Epidermal melanocyte (primary cell): ENCODE measurements around the gene RNF34.
"Not testable (repeated sequence)": the region's sequence is repeated elsewhere in the genome, so short reads cannot be mapped to it uniquely, and the experiment has no call there.

Experiments
- DNase-seq: peaks from one replicate; pipeline ENCODE4 v3.0.0; 2011; ENCODE audit warnings: low spot score; ENCODE audit not compliant: insufficient read length

The RNF34 gene

GRCh38 chr12:121399391-121400331, at the start of gene RNF34:
Gene RNF34 (plus strand): TSS chr12:121400118. CDS start chr12:121400213, 95 bp downstream.
- DNase-seq = peak; percentile 85

DNA sequence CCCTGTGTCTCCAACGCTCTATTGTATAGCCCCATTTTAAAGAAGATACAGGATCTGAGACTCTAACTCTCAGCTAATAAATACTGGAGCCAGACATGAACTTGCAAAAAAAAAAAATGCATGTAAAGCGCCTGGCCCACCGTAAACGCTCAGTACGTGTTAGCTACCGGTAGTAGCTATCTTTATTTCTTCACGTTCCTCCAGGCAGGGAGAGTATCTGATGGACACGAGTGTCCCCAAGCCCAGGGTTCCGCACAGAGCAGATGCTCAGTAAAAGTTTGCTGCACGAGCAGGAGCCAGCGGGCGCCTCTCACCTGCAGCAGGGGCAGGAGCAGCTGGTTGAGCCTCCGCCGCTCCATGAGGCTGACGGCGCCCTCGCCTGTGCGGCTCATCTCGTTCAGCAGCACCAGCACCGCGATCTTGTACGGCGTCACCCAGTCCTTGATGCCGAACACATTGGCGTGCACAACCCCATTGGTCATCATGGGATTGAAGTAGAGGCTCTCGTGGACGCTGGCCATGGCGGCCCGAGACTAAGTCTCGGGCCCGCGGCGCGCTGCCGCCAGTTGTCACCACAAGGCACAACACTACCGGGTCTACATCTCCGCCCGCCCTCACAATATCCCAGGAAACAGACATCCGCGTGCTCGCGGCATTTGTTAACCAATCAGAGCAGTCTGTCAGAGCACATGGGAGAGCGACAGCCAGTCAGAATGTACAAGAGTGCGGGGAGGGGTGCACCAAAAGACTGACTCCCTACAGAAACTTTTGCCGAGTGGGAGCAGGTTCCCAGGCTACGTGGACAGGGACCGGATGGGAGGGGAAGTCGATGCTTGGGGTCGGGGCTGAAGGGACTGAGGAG, 47.9 kb upstream of the RNF34 start, which contains the start of gene ANAPC5:
Gene ANAPC5, minus strand, starts transcription at position 592 of the 862 bp plus-strand sequence. Its CDS starts 71 bp downstream, at position 521.
- peak; percentile 90 for DNase-seq

DNA sequence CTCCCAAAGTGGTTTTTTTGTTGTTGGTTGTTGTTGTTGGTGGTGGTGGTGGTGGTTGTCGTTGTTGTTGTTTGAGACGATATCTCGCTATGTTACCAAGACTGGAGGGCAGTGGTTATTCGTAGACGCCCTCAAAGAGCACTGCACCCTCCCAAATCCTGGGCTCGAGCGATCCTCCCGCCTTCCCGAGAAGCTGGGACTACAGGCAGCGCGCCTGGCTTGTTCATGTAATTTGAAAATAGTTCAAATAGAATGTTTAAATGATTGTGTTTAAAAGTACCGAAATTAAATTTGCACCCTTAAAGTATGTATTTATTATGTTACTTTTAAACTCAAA, 47.3 kb upstream of the RNF34 start:
- DNase-seq = no peak

GRCh38 chr12:121355818-121356217, 44.1 kb upstream of the RNF34 start:
- no peak for DNase-seq

DNA sequence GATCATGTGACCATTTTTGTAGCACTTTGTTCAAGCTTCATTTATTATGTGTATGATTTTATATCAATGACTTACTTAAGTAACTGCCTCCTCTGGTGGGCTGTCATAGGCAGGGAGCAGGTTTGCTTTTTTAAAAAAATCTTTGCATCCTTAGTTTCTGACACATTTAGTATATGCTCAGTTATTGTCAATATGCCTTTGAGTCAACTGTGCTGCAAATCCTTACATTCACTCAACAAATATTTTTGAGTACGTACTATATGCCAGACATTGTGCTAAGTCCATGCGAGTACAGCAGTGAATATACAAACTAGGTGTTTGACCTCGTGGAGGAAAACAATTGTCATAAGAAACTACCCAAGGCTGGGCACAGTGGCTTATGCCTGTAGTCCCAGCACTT, 43.3 kb upstream of the RNF34 start:
- no peak for DNase-seq

DNA sequence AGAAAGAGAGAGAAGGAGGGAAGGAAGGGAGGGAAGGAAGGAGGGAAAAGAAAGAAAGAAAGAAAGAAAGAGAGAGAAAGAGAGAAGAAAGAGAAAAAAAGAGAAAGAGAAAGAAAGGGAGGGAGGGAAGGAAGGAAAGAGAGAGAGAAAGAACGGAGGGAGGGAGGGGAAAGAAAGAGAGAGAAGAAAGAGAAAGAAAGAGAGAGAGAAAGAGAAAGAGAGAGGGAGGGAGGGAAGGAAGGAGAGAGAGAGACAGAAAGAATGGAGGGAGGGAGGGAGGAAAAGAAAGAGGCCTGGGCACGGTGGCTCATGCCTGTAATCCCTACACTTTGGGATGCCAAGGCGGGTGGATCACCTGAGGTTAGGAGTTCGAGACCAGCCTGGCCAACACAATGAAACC, 42.6 kb upstream of the RNF34 start:
- no peak for DNase-seq

DNA sequence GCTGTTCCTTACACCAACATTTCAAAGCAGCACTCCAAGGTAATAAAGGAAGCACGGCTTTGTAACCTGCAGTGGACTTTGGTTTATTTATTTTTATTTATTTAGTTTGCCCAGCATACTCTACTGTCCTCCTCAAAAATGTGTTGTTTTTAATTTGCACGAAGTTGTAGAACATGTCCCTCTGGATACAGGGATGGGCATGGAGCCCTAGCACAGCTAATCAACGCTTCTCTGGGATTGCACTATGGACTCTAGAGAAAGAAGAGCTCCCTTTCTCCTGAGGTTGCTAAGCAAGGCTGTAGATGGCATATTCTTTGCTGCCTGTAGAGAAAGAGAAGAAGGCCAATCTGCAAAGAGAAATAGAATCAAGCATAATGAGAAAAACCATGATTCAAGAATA, 41.8 kb upstream of the RNF34 start:
- no peak for DNase-seq

- DNase-seq = peak; percentile 55
Observed at GRCh38 chr12:121364683-121365121, 35.2 kb upstream of the RNF34 start.

DNA sequence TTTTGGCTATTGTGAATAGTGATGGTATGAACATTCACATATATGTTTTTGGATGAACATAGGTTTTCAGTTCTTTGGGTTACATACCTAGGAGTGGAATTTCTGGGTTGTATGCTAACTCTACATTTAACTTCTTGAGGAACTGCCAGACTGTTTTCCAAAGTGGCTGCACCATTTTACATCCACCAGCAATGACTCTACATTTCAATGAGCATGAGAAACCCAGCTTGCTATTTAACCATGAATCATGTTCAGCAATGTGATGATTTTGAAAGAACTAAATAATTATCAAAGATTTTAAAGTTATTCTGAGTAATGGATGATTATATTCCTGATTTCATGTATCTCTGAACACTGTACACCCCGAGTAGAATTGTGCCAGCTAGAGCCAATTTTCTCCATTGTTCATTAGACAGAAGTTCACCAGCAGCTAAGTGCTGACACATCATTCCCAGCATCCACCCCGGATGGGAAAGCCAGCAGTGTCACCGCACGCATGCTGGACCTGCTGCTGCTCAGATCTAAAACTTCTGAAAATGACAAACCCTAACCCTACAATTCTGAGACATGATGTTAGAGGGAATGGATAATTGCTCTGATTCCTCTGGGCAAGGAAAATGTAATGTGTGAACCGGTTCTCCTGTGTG, 34.4 kb upstream of the RNF34 start:
- DNase-seq = peak; percentile 16

GRCh38 chr12:121366063-121366459, 33.9 kb upstream of the RNF34 start:
- DNase-seq = no peak

DNA sequence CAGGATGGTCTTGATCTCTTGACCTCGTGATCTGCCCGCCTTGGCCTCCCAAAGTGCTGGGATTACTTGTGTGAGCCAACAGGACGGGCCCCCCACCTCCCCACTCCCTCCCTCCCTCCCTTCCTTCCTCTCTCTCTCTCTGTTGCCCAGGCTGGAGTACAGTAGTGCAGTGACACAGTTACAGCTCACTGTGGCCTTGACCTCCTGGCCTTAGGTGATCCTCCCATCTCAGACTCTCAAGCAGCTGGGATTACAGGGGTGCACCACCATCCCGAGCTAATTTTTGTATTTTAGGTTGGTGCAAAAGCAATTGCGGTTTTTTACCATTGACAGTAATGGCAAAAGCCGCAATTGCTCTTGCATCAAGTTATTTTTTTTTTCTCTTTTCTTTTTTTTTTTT, 28.5 kb upstream of the RNF34 start:
- no peak for DNase-seq

DNA sequence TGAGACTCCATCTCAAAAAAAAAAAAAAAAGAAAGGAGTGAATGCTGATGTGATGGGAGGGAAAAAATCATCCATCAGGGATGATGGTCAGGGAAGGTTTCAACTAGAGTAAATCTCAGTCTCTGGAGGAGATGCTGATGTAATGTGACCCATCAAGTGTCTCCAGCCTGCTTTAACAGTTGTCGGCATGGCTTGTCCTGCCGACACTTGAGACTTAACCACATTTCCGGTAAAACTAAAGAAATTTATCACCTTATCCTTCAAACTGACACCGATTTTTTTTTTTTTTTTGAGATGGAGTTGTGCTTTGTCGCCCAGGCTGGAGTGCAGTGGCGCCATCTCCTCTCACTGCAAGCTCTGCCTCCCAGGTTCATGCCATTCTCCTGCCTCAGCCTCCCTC, 26.2 kb upstream of the RNF34 start:
- no peak for DNase-seq

GRCh38 chr12:121374336-121374735, 25.6 kb upstream of the RNF34 start:
- not testable (repeated sequence) for DNase-seq

GRCh38 chr12:121374945-121375584, 24.9 kb upstream of the RNF34 start:
- DNase-seq = not testable (repeated sequence)

- no peak for DNase-seq
Observed at GRCh38 chr12:121376754-121377697, 22.9 kb upstream of the RNF34 start.

GRCh38 chr12:121378736-121379135, 21.2 kb upstream of the RNF34 start:
- no peak for DNase-seq

DNA sequence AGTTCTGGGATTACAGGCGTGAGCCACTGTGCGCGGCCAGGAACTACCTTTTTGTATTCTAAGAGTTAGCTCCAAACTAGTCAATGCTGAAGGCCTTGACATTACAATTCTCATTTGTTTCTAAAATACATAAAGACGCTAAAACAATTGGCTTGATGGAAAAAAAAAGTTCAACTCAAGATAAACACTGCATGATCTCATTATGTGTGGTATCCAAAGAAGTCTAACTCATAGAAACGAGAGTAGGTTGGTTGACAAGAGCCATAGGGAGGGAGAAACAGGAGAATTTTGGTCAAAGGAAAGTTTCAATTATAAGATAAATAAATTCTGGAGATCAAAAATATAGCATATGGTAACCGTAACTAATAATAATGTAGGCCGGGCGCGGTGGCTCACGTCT, 20.0 kb upstream of the RNF34 start:
- DNase-seq = no peak

GRCh38 chr12:121383601-121384021, 16.3 kb upstream of the RNF34 start:
- no peak for DNase-seq

GRCh38 chr12:121384891-121385290, 15.0 kb upstream of the RNF34 start:
- DNase-seq = not testable (repeated sequence)

DNA sequence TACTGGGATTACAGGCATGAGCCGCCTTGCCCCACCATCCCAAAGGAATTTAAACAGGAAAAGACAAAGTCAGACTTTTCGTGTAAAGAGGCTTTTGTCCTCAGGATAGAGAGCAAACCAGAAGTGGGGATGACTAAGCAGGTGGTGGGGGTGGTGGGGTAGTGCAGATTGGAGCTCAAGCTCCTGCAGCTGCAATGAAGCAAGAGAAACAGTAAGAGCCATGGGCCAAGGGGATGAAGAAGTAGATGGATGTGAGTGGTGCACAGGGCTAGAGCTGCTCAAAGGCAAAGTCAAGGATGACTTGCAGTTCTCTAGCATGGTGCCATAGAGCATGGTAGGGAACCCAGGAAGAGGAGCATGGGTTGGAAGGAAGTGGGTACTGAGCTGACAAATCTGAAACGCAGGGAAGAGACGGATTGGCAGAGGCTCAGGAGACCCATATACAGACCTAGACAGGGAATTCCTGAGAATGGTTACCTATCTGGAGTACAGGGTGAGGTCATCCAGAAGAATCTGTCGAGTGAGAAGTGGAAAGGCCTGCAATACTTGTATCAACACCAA, 11.4 kb upstream of the RNF34 start:
- DNase-seq = no peak
